T-helper 9 cell (primary cell): ENCODE results near the gene FKBP5.

ENCODE experiments used
- DNase-seq: peaks from one replicate; pipeline ENCODE4 v3.0.0-alpha.2; 2020

FKBP5 gene

GRCh38 chr6:35662999-35663398, 25.7 kb downstream of the FKBP5 start:
- DNase-seq: no peak

DNA sequence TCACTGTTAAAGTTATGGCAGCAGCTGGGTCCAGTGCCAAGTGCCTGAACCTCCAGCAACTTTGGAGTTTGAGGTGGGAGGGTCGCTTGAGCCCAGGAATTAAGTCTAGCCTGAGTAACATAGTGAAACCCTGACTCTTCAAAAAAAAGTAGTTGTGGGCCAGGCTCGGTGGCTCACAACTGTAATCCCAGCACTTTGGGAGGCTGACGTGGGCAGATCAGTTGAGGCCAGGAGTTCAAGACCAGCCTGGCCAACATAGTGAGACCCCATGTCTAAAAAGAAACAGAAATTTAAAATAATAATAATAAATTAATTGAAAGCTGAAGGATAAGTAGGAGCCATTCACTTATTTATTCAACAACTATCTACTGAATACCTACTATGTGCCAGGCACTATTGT, 33.8 kb downstream of the FKBP5 start:
- no peak for DNase-seq

DNA sequence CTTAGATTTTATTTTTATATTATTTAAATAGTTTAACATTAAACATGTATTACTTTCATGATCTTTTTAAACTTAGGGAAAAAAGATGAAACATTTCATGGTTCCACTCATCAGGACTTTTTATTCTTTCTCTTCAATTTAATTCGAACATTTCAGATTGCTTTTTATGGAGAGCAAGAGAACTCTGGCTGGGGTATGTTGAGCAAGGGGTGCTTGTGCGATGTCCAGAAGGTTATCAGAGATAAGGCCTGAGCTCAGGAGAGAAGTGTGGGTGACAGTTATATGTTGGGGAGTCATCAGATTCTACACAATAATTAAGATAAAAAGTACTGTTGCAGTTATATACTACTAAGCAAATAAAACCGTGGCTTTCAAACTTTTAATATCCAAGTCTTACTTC, 37.5 kb downstream of the FKBP5 start:
- DNase-seq: no peak

GRCh38 chr6:35650015-35650414, 38.7 kb downstream of the FKBP5 start:
- DNase-seq: no peak

GRCh38 chr6:35648203-35648602, 40.5 kb downstream of the FKBP5 start:
- DNase-seq: no peak

- DNase-seq: no peak
Observed at GRCh38 chr6:35647400-35647799, 41.3 kb downstream of the FKBP5 start.

DNA sequence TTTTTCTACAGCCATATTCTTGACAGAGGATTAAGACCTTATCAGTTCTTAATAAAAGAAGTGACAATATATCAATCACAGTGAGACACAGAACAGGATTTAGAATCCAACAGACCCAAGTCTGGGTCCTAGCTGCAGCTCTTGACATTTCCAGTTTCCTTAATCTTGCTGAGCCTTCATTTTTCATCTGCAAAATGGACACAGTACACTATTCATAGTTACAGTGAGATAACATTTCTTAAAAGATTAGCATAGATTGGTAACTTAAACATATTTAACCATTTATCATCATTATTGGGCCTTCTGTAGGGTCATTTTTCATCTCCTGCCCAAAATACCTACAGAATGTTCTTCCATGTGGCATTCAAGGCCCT, 45.6 kb downstream of the FKBP5 start:
- no peak for DNase-seq

- no peak for DNase-seq
Observed at GRCh38 chr6:35642471-35643161, 46.1 kb downstream of the FKBP5 start.

DNA sequence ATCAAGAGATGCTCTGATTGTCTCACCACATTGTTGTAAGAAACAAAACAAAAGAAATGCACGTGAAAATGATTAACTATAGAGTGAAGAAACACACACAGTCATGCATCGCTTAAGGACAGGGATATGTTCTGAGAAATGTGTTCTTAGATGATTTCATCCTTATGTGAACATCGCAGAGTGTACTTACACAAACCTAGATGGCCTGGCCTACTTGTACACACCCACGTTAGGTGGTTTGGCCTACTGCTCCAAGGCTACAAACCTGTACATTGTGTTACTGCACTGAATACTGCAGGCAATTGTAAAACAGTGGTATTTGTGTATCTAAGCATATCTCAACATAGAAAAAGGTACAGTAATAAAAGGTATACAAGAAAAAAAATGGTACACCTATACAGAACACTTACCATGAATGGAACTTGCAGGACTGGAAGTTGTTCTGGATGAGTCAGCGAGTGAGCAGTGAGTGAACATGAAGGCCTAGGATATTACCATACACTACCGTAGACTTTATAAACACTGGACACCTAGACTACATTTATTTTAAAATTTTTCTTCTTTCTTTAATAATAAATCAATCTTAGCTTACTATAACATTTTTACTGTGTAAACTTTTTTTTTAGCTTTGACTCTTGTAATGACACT, 48.6 kb downstream of the FKBP5 start:
- DNase-seq: no peak

- DNase-seq: no peak
Observed at GRCh38 chr6:35638679-35639078, 50.0 kb downstream of the FKBP5 start.

- DNase-seq: no peak
Observed at GRCh38 chr6:35637911-35638310, 50.8 kb downstream of the FKBP5 start.

GRCh38 chr6:35635601-35636597, 52.8 kb downstream of the FKBP5 start:
- DNase-seq: no peak

DNA sequence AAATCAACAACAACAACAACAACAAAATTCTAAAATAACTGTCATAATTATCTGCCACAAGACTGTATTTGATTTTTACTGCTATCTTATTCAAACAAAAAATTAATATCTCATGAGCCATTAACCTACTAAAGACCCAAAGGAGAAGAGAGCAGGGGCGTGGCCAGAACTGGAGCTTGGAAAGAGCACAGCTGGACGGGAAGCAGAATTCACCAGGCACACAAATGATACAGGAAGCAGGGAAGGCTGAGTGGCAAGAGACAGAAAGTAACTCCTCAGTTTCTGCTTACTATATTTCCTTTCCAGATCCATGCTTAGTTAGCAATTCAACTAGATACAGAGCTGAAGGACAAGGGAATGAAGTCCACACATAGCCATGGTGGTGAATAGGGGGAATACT, 54.4 kb downstream of the FKBP5 start:
- no peak for DNase-seq

GRCh38 chr6:35633579-35634089, 55.1 kb downstream of the FKBP5 start:
- DNase-seq: no peak

- no peak for DNase-seq
Observed at GRCh38 chr6:35629876-35630378, 58.8 kb downstream of the FKBP5 start.

DNA sequence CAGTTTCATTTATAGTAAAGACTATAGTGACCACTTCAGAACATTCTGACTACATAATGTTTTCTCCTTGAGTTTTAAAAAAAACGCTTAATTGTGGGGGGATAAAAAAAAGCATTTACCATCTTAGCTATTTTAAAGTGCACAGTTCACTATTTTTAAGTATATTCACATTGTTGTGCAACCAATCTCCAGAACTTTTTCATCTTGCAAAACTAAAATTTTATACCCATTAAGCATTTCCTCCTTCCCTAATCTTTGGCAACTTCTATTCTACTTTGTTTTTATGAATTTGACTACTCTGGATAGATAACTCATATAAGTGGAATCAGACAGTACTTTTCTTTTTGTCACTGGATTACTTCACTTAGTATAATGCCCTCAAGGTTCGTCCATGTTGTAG, 62.3 kb downstream of the FKBP5 start:
- DNase-seq: no peak

DNA sequence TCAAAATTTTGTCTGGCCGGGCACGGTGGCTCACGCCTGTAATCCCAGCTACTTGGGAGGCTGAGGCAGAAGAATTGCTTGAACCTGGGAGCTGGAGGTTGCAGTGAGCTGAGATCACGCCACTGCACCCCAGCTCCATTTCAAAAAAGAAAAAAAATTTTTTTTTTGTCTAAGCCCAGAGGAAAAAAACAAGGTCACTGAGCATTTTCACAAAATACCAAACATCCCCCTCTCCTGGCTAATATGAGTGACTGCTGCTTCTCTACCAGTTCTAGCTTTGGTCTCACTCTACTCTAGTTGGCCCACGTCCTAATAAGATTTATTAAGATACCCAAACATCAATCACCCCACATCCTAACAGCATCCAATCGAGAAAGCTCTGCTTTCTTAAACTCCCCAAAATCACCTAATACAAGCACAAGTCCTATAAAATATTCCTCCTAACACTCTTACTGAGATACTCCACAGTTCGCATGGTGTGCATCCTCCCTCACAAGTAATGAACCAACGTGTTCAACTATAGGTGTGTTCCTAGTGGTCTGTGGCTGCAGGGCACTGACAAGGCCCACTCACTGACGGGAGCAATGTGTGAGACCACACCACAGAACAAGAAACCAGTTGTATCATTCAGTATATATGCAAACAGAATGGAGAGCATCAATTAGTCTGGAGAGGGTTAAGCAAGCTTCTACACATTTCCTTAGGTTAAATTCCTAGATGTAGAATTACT, 64.2 kb downstream of the FKBP5 start:
- DNase-seq: no peak

DNA sequence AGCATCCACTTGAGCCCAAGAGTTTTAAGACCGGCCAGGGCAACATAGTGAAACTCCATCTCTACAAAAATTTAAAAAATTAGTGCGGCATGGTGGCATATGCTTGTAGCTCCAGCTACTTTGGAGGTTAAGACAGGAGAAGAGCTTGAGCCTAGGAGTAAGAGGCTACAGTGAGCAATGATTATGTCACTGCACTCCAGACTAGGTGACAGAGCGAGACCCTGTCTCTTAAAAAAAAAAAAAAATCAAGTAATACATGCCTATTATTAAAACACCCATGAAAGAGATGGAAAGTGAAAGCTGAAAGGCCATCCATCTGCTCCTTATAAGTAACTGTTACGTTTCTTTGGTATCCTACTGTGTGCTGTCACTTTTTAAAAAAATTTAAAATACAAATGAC, 66.4 kb downstream of the FKBP5 start:
- DNase-seq: no peak

DNA sequence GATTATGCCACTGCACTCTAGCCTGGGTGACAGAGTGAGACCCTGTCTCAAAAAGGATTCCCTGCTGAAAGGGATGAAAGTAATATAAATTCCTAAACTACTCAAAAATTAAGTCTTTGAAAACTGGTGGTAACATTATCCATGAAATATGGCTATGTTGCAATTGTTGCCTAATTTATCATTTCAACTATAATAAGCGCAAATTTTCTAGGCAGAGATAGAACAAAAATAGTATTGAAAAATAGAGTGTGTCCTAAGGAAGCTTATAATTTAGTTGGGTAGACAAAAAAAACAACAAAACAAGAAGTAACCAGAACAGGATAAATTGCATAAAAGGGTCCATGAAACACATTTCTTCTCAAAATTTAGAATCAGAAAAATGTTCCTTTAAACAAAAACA, 68.0 kb downstream of the FKBP5 start:
- no peak for DNase-seq

DNA sequence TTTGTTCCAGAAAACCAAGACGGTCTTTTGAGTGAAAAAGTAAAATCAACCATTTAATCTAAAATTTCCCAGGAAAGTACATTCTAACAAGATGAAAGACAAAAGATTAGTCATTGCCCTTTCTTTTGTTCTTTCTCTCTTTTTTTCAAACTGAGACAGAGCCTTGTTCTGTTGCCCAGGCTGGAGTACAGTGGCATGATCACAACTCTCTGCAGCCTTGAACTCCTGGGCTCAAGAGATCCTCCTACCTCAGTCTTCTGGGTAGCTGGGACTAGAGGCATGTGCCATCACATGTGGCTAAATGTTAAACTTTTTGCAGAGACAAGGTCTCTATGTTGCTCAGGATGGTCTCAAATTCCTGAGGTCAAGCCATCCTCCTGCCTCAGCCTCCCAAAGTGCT, 75.0 kb downstream of the FKBP5 start:
- no peak for DNase-seq

DNA sequence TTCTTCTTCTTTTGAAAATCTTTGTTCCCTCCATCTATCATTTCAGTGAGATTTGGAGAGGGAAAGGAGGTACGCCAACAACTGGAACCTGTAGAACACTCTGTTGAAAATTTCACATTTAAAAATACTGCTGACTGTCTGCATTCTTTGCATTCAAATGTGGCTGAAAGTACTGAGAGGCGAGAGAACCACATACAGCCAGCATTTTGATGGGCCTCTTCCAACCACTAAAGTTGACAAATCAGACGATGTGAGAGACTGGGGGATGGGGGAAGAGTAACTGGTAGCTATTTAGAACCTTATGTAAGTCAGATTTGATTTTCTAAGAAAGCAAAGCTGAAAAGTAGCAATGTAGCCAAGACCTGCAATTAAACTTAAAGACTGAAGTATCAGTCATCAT, 77.5 kb downstream of the FKBP5 start:
- no peak for DNase-seq

GRCh38 chr6:35610830-35611229, 77.9 kb downstream of the FKBP5 start:
- no peak for DNase-seq

DNA sequence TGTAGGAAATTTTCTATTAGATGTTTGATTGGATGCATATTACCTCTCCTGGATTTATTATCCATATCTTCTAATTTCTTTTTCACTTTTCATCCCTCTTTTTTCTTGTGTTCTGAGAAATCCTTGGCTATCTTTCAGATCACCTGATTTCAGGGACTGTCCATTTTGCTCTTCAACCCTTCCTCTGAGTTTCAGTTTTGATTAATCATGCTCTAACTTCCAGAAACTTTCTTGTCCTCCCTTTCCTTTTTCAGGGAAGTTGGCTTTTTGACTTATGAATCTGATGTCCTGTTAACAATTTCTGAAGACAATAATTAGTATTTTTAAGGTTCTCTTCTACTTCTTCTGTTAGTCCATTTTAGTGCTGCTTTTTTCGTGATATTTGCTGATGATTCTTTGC, 79.1 kb downstream of the FKBP5 start:
- no peak for DNase-seq
